ENCODE measurements around the gene JPT1.
A peak's percentile ranks its signal among the peaks of the same experiment; 100 is the strongest.

The JPT1 gene

DNA sequence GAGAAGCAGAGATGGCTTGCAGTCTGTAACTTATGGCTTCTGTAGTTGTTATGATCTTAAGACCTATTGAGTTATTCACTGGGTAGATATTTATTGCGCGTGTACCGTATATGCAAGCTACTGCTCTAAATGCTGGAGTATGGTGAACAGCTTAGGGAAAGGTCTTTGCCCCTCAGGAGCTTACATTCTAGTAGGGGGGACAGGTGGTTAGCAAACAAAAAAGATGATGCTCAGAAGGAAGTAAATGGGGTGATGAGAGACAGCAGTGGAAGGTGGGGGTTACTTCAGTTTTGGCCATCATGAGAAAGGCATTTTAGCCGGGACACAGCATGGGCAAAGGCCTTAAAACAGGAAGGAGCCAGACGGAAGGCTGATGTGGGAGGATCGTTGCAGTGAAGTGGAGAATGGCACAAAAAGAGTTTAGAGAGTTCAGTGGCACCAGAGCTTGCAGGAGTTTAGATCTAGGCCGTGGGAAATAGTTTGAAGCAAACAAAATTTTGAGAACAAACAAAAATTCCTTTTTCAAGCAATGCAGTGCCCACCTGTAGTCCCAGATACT lies 42.5 kb downstream of the JPT1 start:
- no peak overlapping the region for H3K4me3 ChIP-seq (ENCODE audit: low read depth, low read length)
- no peak for DNase-seq (ENCODE audit: low read depth)

DNA sequence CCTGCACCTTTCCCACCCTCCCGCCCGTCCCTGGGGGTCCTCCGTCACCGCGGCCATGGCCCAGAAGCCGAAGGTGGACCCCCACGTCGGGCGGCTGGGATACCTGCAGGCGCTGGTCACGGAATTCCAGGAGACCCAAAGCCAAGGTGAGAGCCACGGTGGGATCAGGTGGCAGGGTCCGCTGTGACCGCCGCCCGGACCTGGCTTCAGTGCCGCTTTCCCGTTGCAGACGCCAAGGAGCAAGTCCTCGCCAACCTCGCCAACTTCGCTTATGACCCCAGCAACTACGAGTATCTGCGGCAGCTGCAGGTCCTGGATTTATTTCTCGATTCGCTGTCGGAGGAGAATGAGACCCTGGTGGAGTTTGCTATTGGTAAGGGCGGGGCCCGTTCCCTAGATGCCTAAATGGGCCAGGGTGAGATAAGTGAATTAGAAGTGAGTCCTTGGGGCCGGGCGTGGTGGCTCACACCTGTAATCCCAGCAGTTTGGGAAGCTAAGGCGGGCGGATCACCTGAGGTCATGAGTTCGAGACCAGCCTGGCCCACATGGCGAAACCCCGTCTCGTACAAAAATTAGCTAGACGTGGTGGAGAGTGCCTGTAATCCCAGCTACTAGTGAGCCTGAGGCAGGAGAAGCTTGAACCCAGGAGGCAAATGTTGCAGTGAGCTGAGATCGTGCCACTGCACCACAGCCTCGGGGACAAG lies 43.9 kb downstream of the JPT1 start:
- H3K4me3 ChIP-seq (ENCODE audit: low read depth, low read length) = peak overlapping the region; percentile 81
- DNase-seq (ENCODE audit: low read depth) = no peak

- no peak for DNase-seq (ENCODE audit: low read depth)
- H3K4me3 ChIP-seq (ENCODE audit: low read depth, low read length) = peak within 1 kb of the TSS; percentile 81
These were observed 44.7 kb downstream of the JPT1 start, which contains the start of gene ARMC7 for GRCh38 chr17:75109407-75110233. Gene ARMC7 (plus strand): TSS chr17:75109969. CDS start chr17:75110289, 320 bp downstream.

GRCh38 chr17:75109046-75109406 lies 45.3 kb downstream of the JPT1 start:
- DNase-seq (ENCODE audit: low read depth) = no peak
- peak overlapping the region; percentile 81 for H3K4me3 ChIP-seq (ENCODE audit: low read depth, low read length)

GRCh38 chr17:75108193-75108592 lies 46.1 kb downstream of the JPT1 start:
- H3K4me3 ChIP-seq (ENCODE audit: low read depth, low read length) = no peak overlapping the region
- no peak for DNase-seq (ENCODE audit: low read depth)

- DNase-seq (ENCODE audit: low read depth) = no peak
- no peak overlapping the region for H3K4me3 ChIP-seq (ENCODE audit: low read depth, low read length)
These were observed 48.9 kb downstream of the JPT1 start for GRCh38 chr17:75105126-75106080.

GRCh38 chr17:75103601-75104554 lies 50.4 kb downstream of the JPT1 start:
- no peak for DNase-seq (ENCODE audit: low read depth)

GRCh38 chr17:75102385-75102821 lies 51.9 kb downstream of the JPT1 start:
- H3K4me3 ChIP-seq (ENCODE audit: low read depth, low read length) = no peak overlapping the region
- no peak for DNase-seq (ENCODE audit: low read depth)

More at GRCh38 chr17:75103601-75104554, 50.4 kb downstream of the JPT1 start:
- H3K4me3 ChIP-seq (ENCODE audit: low read depth, low read length) = no peak overlapping the region

GRCh38 chr17:75099881-75100595 lies 54.3 kb downstream of the JPT1 start:
- DNase-seq (ENCODE audit: low read depth) = no peak
- H3K4me3 ChIP-seq (ENCODE audit: low read depth, low read length) = no peak overlapping the region

- H3K4me3 ChIP-seq (ENCODE audit: low read depth, low read length) = no peak overlapping the region
- no peak for DNase-seq (ENCODE audit: low read depth)
These were observed 55.5 kb downstream of the JPT1 start for GRCh38 chr17:75098861-75099260.

- no peak overlapping the region for H3K4me3 ChIP-seq (ENCODE audit: low read depth, low read length)
These were observed 56.4 kb downstream of the JPT1 start for GRCh38 chr17:75097865-75098264.

DNA sequence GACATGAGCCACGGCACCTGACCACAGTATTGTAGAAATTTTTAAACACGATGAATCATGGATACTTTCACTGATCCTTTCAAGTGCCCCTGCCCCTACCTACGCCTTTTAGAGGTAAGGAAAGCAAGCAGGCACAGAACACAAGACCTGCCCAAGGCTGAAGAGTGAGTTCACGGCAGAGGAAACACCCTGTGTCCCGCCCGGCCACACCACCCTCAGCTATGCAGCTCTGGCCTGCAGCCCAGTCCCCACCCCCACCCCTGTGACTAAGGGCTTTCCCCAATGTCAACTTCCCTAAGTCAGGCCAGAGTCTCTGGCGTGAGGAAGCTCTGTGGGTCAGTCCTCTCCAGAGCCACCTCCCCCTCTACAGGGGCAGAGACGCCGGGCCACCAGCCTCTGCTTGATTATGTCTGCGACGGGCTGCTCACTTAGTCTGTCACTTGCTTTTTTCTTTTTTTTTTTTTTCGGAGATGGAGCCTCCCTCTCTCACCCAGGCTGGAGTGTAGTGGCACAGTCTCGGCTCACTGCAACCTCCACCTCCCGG lies 58.2 kb downstream of the JPT1 start:
- no peak for DNase-seq (ENCODE audit: low read depth)
- no peak overlapping the region for H3K4me3 ChIP-seq (ENCODE audit: low read depth, low read length)

More at GRCh38 chr17:75097865-75098264, 56.4 kb downstream of the JPT1 start:
- no peak for DNase-seq (ENCODE audit: low read depth)

GRCh38 chr17:75094871-75095399 lies 59.4 kb downstream of the JPT1 start:
- no peak overlapping the region for H3K4me3 ChIP-seq (ENCODE audit: low read depth, low read length)
- no peak for DNase-seq (ENCODE audit: low read depth)

GRCh38 chr17:75093548-75094158 lies 60.7 kb downstream of the JPT1 start:
- no peak overlapping the region for H3K4me3 ChIP-seq (ENCODE audit: low read depth, low read length)
- DNase-seq (ENCODE audit: low read depth) = no peak

DNA sequence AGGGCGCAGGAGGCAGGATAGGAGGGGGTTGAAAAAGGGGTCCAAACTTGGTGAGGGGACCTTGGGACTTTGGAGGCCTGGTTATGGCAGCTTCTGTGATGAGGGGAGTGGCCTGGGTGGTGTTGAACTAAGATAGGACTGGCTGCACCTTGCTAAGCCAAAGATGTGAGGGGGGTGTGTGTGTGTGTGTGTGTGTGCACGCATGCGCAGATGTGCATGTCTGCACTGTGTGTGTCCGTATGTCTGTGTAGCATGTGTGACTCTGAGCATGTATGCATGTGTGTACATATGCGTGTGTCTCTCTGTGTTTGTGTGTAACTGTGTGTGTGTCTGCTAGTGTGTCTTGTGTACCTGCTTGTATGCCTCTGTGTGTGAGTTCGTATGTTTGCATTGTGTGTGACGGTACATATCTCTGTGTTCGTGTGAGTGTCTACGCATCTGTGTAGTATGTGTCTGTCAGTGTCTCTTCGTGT lies 62.4 kb downstream of the JPT1 start:
- no peak overlapping the region for H3K4me3 ChIP-seq (ENCODE audit: low read depth, low read length)
- no peak for DNase-seq (ENCODE audit: low read depth)
